HTR-8/SVneo (cell line): ENCODE results near the gene IL1RN.
A peak's percentile ranks its signal among the peaks of the same experiment; 100 is the strongest.

Experiments used
- DNase-seq: peaks from one replicate; pipeline ENCODE4 v3.0.0; 2011; ENCODE audit warnings: low spot score, mixed read lengths; ENCODE audit not compliant: insufficient read length
- FAIRE-seq: peaks from 2 replicates; lab custom pipeline; 2011; peaks lifted over from hg19 to GRCh38; lab: Jason Lieb, UNC

Gene IL1RN

GRCh38 chr2:113149553-113150257 lies 22.3 kb downstream of the IL1RN start:
- DNase-seq, result no peak
- FAIRE-seq, result no peak

- FAIRE-seq, result no peak
Measured at GRCh38 chr2:113150258-113150601, 22.8 kb downstream of the IL1RN start.

GRCh38 chr2:113155331-113155730 lies 27.9 kb downstream of the IL1RN start:
- FAIRE-seq, result no peak

More at GRCh38 chr2:113150258-113150601, 22.8 kb downstream of the IL1RN start:
- no peak for DNase-seq

DNA sequence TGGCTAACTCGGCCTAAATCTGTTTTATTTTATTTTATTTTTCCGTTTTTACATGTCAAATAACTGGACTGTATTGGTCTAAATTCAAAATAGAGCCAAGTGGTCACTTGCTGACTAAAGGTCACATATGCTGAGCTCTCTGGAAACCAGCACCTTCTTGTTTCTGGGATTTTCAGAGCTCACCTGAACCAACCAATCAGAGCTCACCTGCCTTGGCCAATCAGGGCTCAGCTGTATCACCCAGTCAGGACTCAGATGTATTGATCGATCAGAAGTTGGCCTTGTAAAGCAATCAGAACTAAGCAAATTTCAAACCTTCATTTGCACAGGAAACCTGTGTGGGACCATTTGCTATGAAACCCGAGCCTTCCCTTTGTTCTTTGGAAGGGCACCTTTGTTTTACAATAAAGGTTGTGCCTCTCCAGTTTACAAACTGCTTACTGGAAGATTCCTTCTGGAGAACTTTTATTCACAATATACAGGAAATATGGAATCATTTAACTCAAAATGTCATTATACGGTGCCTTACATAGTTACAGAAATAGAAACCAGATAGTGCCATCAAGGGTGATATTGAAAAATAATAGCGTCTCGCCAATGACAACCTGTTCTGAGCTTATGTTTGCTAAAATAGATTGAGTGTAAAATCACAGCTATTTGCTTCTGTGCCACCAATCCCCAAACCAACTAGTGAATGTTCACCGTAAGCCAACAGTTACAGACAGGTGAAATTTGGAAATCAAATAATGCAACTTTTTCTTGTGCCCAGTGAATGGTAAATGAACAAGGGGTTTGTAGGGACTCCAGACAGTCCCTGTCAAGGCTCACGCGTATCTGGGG lies 29.1 kb downstream of the IL1RN start:
- DNase-seq (no peak), FAIRE-seq (no peak)

More at GRCh38 chr2:113155331-113155730, 27.9 kb downstream of the IL1RN start:
- DNase-seq, result no peak

DNA sequence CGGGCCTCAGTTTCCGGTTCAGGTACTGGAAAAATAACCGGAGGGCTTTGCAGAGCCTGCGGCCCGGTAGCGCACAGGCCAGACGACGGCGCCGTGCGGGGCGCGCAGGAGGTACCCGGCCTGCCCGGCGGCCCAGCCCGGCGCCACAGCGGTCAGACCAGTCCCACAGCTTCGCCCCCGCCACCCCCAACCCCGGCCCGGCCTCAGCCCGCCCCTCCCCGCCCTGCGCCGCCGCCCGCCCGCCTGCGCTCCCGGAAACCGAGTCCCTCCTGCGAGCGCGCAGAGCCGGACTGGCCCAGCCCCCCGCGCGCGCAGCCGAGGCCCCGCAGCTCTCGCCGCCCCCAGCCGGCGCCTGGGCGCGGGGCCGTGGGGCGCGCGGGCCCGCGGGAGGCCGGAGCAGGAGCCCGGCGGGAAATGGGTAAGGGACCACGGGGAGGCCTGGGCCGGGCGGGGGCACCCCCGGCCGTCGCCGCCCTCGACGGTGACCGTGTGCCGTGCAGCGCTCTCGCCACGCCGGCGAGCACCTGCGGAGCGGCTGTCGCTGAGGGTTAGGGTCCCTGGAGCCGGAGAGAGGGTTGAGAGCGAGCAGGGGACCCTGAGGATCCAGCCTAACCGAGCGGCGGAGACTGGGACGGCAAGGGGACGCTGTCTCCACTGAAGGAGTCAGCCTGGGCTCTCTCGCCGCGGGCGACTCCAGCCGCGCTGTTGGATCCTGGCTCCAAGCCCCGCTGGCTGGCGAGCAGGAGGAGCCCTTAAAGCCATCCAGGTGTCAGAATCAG lies 29.9 kb downstream of the IL1RN start:
- DNase-seq, result peak; percentile 32
- FAIRE-seq, result peak; percentile 16

- FAIRE-seq, result no peak
- peak; percentile 30 for DNase-seq
Measured at GRCh38 chr2:113157897-113158753, 30.7 kb downstream of the IL1RN start.

DNA sequence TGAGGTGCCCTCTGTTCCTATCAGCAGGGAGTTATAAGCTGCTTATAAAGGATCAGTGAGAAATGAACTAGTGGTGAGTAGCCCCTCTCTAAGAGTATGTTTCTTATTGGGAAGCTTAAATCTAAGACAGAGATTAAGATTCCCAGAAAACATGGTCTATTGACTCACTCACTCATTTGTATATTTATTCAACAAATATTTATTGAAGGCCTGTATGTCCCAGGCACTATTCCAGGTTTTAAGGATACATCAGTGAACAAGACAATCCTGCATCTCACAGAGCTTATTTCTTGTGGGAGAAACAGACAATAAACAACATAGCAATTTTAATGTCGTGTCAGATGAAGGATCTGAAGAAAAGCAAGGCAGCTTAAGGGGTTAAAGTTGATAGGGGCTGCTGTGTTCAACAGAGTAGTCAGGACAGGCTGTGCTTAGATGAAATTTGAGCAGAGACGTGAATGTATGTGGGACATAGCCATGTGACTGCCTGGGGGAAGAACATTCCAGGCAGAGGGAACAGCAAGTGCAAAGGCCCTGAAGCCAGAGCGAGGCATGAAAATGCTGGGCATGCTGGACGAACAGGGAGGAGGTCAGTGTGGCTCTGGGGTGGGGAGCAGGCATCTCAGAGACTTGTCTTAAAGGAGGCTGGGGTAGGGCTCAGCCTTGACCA lies 31.6 kb downstream of the IL1RN start:
- FAIRE-seq (no peak), DNase-seq (no peak)

GRCh38 chr2:113160248-113160647 lies 32.9 kb downstream of the IL1RN start:
- DNase-seq, result no peak
- FAIRE-seq, result no peak

DNA sequence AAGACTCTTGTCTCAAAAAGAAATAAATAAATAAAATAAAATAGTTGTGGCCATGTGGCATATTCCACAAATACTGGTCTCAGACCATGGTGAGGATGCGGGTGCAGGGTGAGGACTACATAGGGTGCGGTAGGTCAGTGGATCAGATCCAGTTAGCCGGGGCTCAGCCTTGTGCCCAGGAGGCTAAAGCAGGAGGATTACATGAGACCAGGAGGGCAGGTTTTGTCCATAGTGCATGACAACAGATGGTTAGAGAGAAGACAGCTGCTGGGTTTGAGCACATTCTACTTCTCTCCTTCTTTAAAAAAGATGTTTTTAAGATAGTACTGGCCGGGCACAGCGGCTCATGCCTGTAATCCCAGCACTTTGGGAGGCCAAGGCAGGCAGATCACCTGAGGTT lies 33.6 kb downstream of the IL1RN start:
- DNase-seq (no peak), FAIRE-seq (no peak)

GRCh38 chr2:113162173-113162572 lies 34.8 kb downstream of the IL1RN start:
- FAIRE-seq (no peak), DNase-seq (no peak)

DNA sequence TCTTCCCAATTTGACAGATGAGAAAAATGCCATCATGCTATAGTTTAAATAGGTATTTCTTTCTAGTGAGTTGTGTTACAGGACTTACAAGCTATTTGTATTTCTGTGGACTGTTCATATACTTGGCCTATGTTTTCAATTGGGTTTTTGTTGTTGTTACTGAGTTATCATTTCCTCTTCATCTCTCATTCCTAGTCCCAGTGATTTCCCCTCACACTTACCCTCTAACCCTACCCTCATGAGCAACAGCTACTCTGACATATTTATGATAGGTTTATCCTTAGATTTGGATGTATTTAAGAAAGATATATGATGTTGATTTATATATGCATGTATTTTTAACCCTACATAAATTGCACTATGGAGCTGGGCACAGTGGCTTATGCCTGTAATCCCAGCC lies 35.5 kb downstream of the IL1RN start:
- no peak for DNase-seq
- FAIRE-seq, result no peak

GRCh38 chr2:113164215-113164929 lies 37.0 kb downstream of the IL1RN start:
- FAIRE-seq (no peak), DNase-seq (no peak)

DNA sequence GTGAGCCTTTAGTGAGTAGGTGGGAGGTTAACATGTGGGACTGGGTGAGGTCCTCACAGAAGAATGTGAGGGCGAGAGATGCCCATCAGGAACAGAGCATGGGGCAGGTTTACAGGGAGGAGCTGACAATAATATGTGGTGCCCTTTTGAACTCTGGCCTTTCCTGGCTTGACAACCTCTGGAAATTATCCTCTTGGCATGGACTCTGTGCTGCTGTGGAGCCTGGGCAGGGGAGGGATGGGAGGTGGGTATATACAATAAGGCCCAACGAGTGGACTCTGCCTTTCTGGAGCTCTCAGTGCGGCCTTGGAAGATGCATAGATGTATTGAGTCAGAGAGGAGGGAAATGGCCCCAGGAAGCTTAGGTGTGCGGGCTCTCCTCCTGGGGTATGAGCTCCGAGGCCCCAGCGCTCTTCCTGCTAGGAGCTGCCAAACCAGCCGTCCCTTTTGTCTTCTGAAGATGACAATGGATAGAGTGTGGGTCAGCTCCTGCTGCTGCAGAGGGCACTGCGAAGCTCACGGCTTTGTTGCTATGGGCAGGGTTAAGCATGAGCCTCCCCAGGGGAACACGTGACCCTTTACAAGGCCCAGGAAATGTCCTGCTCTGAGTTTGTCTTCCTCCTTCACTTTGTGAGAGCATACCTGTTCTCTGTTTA lies 37.7 kb downstream of the IL1RN start:
- DNase-seq (no peak), FAIRE-seq (no peak)

DNA sequence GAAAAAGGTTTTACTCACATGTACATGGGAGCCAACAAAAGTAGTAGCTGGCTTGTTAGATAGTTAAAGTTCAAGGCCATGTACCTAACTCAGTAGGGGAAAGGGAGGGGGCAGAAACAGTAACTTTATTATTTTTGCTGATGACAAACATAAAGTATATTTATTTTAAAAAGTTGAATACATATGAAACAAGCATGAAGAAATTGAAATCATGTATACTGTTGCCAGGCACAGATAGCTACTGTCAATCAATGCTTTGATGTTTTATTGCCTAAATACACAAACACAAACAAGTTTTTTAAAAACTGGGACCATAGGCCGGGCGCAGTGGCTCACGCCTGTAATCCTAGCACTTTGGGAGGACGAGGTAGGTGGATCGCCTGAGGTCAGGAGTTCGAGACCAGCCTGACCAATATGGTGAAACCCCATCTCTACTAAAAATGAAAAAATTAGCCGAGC lies 38.8 kb downstream of the IL1RN start:
- no peak for FAIRE-seq
- no peak for DNase-seq

- DNase-seq (no peak), FAIRE-seq (no peak)
Measured at GRCh38 chr2:113167115-113167932, 39.9 kb downstream of the IL1RN start.

DNA sequence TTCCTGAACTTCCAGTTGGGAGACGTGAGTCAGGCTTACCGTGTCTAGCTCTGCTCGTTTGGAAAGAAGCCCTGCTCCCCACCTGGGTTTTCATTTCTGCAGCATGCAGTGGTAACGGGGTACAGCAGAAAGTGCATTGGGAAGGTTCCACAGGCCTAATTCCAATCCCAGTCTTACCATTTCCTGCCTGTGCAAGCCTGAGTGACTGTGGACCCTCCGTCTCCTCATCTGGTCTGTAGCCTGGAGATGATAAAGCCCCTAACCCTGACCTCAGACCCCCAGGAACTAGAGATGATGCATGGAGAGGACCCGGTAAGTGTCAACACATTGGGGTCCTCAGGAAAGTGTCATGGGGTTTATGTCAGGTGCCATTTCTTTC lies 40.6 kb downstream of the IL1RN start:
- FAIRE-seq (no peak), DNase-seq (no peak)

DNA sequence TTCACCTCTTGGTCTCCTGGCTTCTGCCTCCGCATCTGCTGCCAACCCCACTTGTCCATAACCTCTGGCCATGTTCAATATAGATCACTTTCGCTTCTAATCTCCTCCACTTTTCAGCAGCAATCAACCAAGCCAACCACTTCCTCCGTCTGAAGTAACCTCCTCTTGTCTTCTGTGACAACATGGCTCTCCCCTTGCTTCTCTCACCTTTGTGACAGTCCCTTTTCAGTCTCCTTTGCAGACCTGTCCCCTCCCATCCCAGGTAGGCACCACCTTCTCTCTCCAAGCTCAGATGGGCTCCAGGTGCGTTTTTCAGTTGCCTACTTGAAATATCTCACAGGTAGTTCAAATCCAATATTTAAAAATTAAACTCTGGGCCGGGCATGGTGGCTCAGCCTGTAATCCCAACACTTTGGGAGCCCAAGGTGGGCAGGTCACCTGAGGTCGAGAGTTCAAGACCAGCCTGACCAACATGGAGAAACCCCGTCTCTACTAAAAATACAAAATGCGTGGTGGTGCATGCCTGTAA lies 41.7 kb downstream of the IL1RN start:
- FAIRE-seq (no peak), DNase-seq (no peak)
